Measurements from ENCODE around the gene RCAN1. TPM values are rescaled to one million over a fixed set of nuclear protein-coding genes. Genes with fewer than 3 reads are reported as not detected.

Gene RCAN1
- total RNA-seq, 1 donor from 2014 or later: 30.1 TPM

DNA sequence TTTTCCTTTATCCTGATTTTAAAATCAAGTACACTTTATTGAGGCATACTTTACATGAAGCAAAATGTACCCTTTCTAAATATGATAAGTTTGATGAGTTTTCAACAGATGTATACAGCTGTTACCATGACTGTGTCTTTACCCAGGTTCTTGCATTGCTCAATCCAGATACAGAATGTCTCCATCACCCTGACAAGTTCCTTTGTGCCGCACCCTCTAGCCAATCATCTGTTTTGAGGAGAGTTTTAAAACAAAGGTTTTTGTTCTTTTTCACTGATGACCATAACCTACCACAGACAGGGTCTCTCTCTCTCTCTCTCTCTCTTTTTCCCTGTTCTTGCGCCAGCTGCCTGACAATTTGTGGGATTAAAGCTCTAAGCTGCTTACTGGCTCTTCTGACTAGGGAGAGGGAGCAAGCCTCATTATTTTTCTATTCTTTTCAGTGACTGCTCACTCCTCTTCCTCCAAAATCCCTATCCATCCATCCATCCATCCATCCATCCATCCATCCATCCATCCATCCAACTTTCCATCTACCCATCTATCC is 101.7 kb downstream of the RCAN1 start:
- H3K4me3 ChIP-seq (ENCODE audit: low read depth, low read length): no peak overlapping the region
- TF ChIP-seq, protein P1, sequence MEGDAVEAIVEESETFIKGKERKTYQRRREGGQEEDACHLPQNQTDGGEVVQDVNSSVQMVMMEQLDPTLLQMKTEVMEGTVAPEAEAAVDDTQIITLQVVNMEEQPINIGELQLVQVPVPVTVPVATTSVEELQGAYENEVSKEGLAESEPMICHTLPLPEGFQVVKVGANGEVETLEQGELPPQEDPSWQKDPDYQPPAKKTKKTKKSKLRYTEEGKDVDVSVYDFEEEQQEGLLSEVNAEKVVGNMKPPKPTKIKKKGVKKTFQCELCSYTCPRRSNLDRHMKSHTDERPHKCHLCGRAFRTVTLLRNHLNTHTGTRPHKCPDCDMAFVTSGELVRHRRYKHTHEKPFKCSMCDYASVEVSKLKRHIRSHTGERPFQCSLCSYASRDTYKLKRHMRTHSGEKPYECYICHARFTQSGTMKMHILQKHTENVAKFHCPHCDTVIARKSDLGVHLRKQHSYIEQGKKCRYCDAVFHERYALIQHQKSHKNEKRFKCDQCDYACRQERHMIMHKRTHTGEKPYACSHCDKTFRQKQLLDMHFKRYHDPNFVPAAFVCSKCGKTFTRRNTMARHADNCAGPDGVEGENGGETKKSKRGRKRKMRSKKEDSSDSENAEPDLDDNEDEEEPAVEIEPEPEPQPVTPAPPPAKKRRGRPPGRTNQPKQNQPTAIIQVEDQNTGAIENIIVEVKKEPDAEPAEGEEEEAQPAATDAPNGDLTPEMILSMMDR (conservative IDR thresholded peaks at IDR 0.05; ENCODE audit: low read depth, low read length): no peak
- no peak for DNase-seq (ENCODE audit: low read depth)

DNA sequence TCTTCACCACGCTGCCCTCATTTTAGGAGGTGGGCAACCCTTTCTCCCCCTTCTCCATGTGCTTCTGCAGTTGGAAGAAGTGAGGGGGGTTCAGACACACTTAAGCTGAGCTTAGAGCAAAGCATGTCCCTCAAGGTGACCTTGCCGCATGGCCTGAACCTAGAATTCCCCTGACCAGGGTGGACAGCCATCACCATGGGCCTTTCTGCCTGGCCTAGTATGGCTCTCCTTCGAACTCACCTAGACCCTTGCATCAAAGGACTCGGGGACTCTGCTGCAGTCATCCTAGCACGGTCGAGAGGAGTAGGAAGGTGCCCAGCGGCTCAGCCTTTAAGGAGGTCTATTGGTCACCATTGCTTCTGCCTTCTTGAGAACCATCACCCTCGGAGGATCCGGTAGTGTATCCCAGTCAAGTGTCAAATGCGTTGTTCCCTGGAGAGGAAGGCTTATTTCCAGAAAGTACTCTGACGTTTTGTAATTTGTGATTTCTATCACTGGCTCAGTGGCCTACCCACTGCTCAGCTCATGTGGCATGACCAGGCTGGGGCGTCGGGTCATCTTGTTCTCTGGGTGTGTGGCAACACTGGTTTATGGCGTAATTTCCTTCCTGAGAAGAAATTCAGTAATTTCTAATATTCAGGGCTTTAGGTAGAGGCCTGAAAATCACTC is 103.0 kb downstream of the RCAN1 start, which contains the start of gene KCNE1:
Gene KCNE1, minus strand, starts transcription at position 424 of the 669 bp plus-strand sequence. CDS start 62,576 bp downstream, outside the sequence.
- TF ChIP-seq, protein P1 (conservative IDR thresholded peaks at IDR 0.05; ENCODE audit: low read depth, low read length): no peak
- no peak for DNase-seq (ENCODE audit: low read depth)
- H3K4me3 ChIP-seq (ENCODE audit: low read depth, low read length): no peak within 1 kb of the TSS

DNA sequence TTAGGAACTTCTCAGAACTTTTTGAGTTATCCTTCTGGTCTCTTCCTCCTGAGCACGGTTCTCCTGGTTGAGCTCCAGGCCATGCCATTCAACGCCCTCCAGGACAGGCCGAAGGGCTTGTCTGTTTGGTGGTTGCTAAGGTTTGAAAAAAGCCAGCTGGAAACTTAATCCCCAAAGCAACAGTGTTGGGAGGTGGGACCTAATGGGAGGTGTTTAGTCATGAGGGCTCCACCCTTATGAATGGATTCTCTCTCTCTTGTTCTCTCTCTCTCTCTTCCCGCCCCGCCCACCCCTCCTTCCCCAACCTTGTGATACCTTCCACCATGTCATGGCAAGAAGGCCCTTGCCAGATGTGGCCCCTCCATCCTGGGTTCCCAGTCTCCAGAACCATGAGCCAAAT is 103.7 kb downstream of the RCAN1 start:
- TF ChIP-seq, protein P1 (conservative IDR thresholded peaks at IDR 0.05; ENCODE audit: low read depth, low read length): no peak

DNA sequence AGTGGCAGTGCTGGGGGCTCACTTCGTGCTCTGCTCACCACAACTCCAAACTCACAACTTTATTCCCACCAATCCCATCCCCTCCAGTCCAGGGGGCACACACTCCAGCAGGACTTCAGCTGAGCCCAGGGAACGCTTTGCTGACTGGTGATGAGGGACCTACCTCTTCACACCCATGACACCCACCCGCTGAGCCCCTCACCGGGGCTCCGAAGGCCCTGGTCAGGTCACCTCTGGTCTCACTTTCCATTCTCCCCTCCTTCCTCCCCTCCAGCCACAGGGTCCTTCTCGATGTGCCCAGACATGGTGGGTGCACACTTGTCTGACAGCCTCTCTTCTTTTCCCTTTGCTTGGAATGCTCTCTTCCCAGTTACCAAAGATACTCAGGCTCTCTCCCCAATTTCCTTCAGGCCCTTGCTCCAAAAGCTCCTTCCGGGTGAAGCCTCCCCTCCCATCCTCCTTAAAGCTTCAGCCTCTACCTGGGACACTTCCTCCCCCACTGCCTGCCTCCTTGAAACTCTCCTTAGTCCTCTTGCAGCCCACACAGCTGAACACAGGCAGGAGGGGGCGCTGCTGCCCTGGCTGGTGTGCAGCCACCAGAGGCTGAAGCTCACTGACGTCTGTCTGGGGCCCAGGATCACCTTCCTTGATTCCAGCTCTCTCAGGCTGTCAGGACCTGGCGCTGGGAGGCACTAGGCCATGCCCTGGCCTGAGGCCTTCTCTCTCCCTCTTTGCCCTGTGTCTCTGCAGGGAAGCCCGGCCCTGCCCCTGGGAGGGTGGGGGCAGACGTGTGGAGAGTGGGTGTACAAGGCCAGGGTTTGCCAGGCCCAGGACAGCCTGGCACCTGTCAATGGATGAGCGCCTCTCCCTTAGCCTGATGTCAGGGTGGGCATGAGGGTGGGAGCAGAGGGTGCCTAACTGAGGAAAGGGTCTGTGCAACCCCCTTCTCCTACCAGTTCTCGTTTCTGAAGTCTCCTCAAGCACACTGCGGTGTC is 104.5 kb downstream of the RCAN1 start:
- DNase-seq (ENCODE audit: low read depth): no peak

More for the DNA sequence above, 103.7 kb downstream of the RCAN1 start:
- H3K4me3 ChIP-seq (ENCODE audit: low read depth, low read length): no peak overlapping the region
- DNase-seq (ENCODE audit: low read depth): no peak

DNA sequence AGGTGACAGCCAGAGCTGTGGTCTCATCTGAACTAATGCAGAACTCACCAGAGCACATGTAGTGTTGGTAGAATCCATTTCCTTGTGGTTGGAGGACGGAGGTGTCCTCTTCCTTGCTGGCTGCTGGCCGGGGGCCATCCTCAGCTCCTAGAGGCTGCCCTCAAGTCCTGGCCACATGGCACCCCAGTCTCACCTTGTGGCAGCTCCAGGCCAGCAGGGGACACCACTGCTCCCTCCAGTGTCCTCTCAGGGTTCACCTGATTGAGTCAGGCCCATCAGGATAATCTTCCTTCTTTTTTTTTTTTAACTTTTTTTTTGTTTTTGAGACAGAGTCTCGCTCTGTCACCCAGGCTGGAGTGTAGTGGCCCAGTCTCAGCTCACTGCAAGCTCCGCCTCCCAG is 105.8 kb downstream of the RCAN1 start:
- DNase-seq (ENCODE audit: low read depth): no peak
- no peak overlapping the region for H3K4me3 ChIP-seq (ENCODE audit: low read depth, low read length)
- TF ChIP-seq, protein P1 (conservative IDR thresholded peaks at IDR 0.05; ENCODE audit: low read depth, low read length): peak; percentile 43

More for the DNA sequence above, 104.5 kb downstream of the RCAN1 start:
- H3K4me3 ChIP-seq (ENCODE audit: low read depth, low read length): no peak overlapping the region
- TF ChIP-seq, protein P1 (conservative IDR thresholded peaks at IDR 0.05; ENCODE audit: low read depth, low read length): peak; percentile 84

DNA sequence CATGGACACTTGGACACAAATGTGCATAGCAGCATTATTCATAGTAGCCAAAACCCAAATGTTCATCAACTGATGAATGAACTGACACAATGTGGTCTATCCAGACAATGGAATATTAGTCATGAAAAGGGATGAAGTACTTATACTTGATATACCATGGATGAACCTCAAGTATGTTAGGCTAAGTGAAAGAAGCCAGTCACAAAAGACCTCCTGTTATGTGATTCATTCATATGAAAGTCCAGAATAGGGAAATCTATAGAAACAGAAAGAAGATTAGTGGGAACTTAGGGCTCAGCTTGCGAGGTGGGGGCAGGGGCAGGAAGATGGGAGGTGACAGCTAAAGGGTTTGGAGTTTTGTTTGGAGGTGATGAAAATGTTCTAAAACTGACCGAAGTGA is 110.3 kb downstream of the RCAN1 start:
- DNase-seq (ENCODE audit: low read depth): no peak
- TF ChIP-seq, protein P1 (conservative IDR thresholded peaks at IDR 0.05; ENCODE audit: low read depth, low read length): no peak

More for the DNA sequence above, 110.3 kb downstream of the RCAN1 start:
- H3K4me3 ChIP-seq (ENCODE audit: low read depth, low read length): no peak overlapping the region
